ENCODE measurements around the gene ZNF385C.

Gene ZNF385C

GRCh38 chr17:42075789-42076188 is 22.5 kb downstream of the ZNF385C start:
- DNase-seq, result no peak

GRCh38 chr17:42072323-42073187 is 25.7 kb downstream of the ZNF385C start:
- no peak for DNase-seq

- DNase-seq, result no peak
These were observed 26.5 kb downstream of the ZNF385C start for GRCh38 chr17:42071810-42072209.

GRCh38 chr17:42068979-42069378 is 29.3 kb downstream of the ZNF385C start:
- no peak for DNase-seq

- peak; percentile 63 for DNase-seq
These were observed 30.7 kb downstream of the ZNF385C start for GRCh38 chr17:42067371-42068091.

- DNase-seq, result no peak
These were observed 33.1 kb downstream of the ZNF385C start for GRCh38 chr17:42065201-42065600.

GRCh38 chr17:42062681-42063080 is 35.6 kb downstream of the ZNF385C start:
- DNase-seq, result no peak

GRCh38 chr17:42061646-42062487 is 36.4 kb downstream of the ZNF385C start:
- DNase-seq, result peak; percentile 76

- DNase-seq, result no peak
These were observed 38.0 kb downstream of the ZNF385C start for GRCh38 chr17:42060231-42060630.

- DNase-seq, result no peak
These were observed 38.5 kb downstream of the ZNF385C start for GRCh38 chr17:42059815-42060214.

GRCh38 chr17:42058063-42058462 is 40.2 kb downstream of the ZNF385C start:
- DNase-seq, result no peak

- no peak for DNase-seq
These were observed 41.6 kb downstream of the ZNF385C start for GRCh38 chr17:42056635-42057034.

GRCh38 chr17:42055496-42055895 is 42.8 kb downstream of the ZNF385C start:
- DNase-seq, result no peak

- DNase-seq, result no peak
These were observed 43.2 kb downstream of the ZNF385C start for GRCh38 chr17:42055027-42055426.

- no peak for DNase-seq
These were observed 44.4 kb downstream of the ZNF385C start for GRCh38 chr17:42053731-42054500.

- no peak for DNase-seq
These were observed 45.9 kb downstream of the ZNF385C start for GRCh38 chr17:42052346-42052877.

GRCh38 chr17:42051645-42052044 is 46.6 kb downstream of the ZNF385C start:
- DNase-seq, result no peak

GRCh38 chr17:42051013-42051400 is 47.3 kb downstream of the ZNF385C start:
- DNase-seq, result no peak

GRCh38 chr17:42050393-42051012 is 47.8 kb downstream of the ZNF385C start, which contains the start of gene C17orf113:
Gene C17orf113 (minus strand): TSS chr17:42050601. CDS start chr17:42043376, 7,225 bp downstream.
- DNase-seq, result peak; percentile 45

- no peak for DNase-seq
These were observed 48.4 kb downstream of the ZNF385C start for GRCh38 chr17:42049834-42050392.

GRCh38 chr17:42047343-42047742 is 50.9 kb downstream of the ZNF385C start:
- no peak for DNase-seq

Measured in hematopoietic multipotent progenitor cell treated with erythropoietin and hydrocortisone succinate and interleukin-3 and kit ligand, for 8 days (in vitro differentiated cells).